DND-41 (cell line): Measurements from ENCODE around the gene CCND1.

Experiments used
- CTCF ChIP-seq: IDR thresholded peaks from 2 replicates; pipeline ENCODE4 v1.5.1; 2012; ENCODE audit warnings: borderline replicate concordance, low read length, moderate library complexity, mild to moderate bottlenecking; ENCODE audit not compliant: poor library complexity, severe bottlenecking; ENCODE audit errors: extremely low read depth
- EZH2 ChIP-seq: IDR thresholded peaks from 3 replicates; pipeline ENCODE4 v1.6.1; 2012; ENCODE audit warnings: borderline replicate concordance, low read depth, mild to moderate bottlenecking, moderate library complexity, low read length, inconsistent platforms; ENCODE audit not compliant: severe bottlenecking

DNA sequence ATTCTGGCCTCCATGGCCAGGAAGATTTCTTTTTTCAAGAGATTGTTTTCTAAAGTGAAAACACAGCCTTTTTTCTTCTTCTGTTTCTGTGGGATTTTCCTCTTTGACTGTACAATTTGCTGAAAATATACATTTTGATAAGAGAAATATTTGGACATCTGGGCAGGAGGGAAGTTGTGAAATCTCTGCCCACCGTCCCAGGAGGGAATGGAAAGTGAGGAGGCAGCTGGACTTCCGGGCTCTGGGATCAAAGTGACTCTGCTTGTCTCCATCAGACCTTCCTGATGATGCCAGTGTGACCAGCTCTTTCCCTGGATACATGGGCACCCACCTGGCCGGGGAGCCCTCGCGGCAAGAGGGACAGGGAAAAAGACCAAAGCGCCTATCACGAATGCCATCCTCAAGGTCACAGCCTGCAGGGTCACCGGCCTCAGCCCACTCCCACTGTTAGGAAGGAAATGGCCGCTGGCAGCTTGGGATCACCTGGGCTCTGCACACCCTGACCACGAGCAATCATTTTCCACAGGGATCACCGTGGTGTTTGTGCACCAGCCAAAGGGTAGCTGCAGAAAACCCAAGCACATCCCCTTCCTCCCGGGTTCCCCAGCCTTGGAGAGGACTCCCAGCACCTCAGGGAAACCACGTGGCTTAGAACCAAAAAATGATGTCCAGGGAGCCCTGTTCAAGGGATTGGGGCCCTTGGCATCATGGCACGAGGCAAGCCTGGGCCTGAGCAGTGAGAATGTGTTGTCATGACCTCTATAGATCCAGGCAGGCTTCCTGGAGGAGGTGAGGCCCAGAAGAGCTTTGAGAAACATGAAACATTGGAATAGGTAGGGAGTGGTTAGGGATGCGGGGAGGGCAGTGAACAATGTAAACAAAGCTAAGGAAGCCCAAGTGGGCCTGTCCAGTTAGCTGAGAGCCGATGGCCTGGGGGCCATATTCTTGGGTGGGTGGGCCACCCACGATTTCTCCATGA is 29.1 kb upstream of the CCND1 start:
- no peak for TF ChIP-seq CTCF
- no peak for TF ChIP-seq EZH2
